ENCODE results near the gene FBXL16. TPM values are rescaled to one million over a fixed set of nuclear protein-coding genes. Genes with fewer than 3 reads are reported as not detected.
"Not testable (repeated sequence)": the region's sequence is repeated elsewhere in the genome, so short reads cannot be mapped to it uniquely, and the experiment has no call there.

The FBXL16 gene
- total RNA-seq, 1 experiment from 2014 or later = 1.3 TPM

DNA sequence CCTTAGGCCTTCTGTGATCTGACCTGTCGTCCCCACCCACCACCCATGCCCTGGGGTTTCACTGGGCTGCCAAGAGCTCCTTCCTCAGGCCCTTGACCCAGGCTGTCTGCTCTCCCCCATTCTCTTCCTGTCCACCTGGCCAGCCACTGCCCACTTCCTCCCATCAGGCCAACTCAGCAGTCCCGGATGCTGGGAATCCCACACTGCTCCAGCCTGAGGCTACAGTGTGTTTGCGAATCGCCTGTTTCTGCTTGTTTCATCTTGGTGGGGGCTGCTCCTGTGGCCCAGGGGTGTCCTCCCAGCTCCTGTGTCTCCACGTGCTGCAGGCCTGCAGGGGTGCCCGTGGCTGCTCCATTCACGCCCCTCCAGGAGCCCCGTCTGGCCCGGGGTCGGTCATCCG, 8.5 kb upstream of the FBXL16 start:
- Mint-ChIP-seq H3K9me3 (ENCODE audit: low read depth, unreplicated experiment) (no peaks in the 10 kb centered on the region), H3K4me3 (ENCODE audit: low read depth, unreplicated experiment) (peak overlapping the region; percentile 78), H3K4me1 (ENCODE audit: low read depth, unreplicated experiment) (peaks cover 15% of the 10 kb centered on the region), H3K36me3 (ENCODE audit: insufficient read depth, unreplicated experiment) (peaks cover 54% of the 10 kb centered on the region), H3K27me3 (ENCODE audit: unreplicated experiment) (peaks cover 27% of the 10 kb centered on the region), H3K27ac (ENCODE audit: unreplicated experiment) (no peak overlapping the region)
- intact Hi-C loops (cut with micrococcal nuclease; ENCODE audit: unreplicated experiment) = loop anchor here (5.0 kb wide), 1 partner anchor 73 kb away; the partner anchor contains the start of genes CHTF18 and RPUSD1
- TF ChIP-seq, protein P1, sequence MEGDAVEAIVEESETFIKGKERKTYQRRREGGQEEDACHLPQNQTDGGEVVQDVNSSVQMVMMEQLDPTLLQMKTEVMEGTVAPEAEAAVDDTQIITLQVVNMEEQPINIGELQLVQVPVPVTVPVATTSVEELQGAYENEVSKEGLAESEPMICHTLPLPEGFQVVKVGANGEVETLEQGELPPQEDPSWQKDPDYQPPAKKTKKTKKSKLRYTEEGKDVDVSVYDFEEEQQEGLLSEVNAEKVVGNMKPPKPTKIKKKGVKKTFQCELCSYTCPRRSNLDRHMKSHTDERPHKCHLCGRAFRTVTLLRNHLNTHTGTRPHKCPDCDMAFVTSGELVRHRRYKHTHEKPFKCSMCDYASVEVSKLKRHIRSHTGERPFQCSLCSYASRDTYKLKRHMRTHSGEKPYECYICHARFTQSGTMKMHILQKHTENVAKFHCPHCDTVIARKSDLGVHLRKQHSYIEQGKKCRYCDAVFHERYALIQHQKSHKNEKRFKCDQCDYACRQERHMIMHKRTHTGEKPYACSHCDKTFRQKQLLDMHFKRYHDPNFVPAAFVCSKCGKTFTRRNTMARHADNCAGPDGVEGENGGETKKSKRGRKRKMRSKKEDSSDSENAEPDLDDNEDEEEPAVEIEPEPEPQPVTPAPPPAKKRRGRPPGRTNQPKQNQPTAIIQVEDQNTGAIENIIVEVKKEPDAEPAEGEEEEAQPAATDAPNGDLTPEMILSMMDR (IDR thresholded peaks at IDR 0.05; ENCODE audit: unreplicated experiment) = no peak
- no TSS peak for BruUV-seq (replicated peaks)
- CTCF ChIA-PET = interaction anchor here (0.6 kb wide), 1 partner anchor 154 kb away, joined by 3 read pairs; no protein-coding TSS in a partner anchor
- DNase-seq = no peak

DNA sequence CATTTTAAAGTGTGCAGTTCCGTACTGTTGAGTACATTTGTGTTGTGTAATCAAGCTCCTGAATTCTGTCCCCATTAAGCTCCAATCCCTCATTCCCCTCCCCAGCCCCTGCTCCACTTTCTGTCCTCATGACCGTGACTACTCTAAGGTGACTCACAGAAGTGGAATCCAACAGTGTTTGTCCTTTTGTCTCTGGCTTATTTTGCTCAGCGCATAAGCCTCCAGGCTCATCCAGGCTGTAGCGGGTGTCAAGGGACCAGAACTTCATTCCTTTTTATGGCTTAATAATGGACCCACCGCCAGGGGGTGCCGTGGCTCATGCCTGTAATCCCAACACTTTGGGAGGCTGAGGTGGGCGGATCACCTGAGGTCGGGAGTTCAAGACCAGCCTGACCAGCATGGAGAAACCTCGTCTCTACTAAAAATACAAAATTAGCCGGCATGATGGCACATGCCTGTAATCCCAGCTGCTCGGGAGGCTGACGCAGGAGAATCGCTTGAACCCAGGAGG, 7.2 kb upstream of the FBXL16 start:
- peaks cover 40% of the 10 kb centered on the region for H3K27me3 Mint-ChIP-seq (ENCODE audit: unreplicated experiment)
- peak; percentile 91 for DNase-seq
- H3K4me3 Mint-ChIP-seq (ENCODE audit: low read depth, unreplicated experiment); H3K4me1 Mint-ChIP-seq (ENCODE audit: low read depth, unreplicated experiment); BruUV-seq (replicated peaks); H3K9me3 Mint-ChIP-seq (ENCODE audit: low read depth, unreplicated experiment): not testable (repeated sequence)
- peak overlapping the region; percentile 52 for H3K27ac Mint-ChIP-seq (ENCODE audit: unreplicated experiment)
- TF ChIP-seq, protein P1 (IDR thresholded peaks at IDR 0.05; ENCODE audit: unreplicated experiment) = peak; percentile 84
- CTCF ChIA-PET = interaction anchor here (0.6 to 1.4 kb wide), 12 partner anchors 8 to 345 kb away, joined by 3 to 9 read pairs (median 4); partner anchors contain the start of genes ANTKMT, CHTF18, CIAO3 and RPUSD1
- intact Hi-C loops (cut with micrococcal nuclease; ENCODE audit: unreplicated experiment) = loop anchor here (5.0 kb wide), 1 partner anchor 75 kb away; the partner anchor contains the start of genes CHTF18 and RPUSD1
- peaks cover 41% of the 10 kb centered on the region for H3K36me3 Mint-ChIP-seq (ENCODE audit: insufficient read depth, unreplicated experiment)

DNA sequence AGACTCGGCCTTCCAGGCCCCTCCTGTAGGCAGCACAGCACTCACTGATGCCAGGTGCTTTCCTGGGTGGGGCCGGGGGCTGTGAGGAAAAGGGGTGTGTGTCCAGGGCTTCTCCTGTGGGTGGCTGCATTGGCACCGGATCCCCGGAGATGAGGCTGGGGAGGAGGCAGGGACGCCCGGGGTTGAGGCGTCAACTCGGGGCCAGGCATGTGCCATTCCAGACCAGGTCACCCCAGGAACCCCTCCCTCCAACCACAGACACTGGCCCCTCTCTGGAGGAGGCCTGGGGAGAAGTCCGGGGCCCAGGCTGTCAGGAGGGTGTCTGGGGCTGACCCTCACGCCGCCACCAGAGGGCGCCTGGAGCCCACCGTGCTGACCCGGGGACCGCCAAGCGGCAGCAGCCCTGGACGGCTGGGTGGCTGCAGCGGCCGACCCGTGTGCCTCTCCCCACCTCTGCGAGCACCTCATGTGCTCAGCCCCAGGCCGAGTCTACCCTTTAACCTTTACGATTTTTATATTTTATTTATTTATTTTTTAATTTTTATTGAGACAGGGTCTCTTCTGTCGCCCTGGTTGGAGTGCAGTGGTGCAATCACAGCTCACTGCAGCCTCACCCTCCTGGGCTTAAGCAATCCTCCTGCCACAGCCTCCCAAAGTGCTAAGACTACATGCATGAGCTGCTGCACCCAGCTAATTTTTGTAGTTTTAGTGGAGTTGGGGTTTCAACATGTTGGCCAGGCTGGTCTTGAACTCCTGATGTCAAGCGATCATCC, 6.1 kb upstream of the FBXL16 start:
- DNase-seq = peak; percentile 94
- BruUV-seq (replicated peaks) = no TSS peak
- H3K27me3 Mint-ChIP-seq (ENCODE audit: unreplicated experiment) = peaks cover 50% of the 10 kb centered on the region
- H3K4me1 Mint-ChIP-seq (ENCODE audit: low read depth, unreplicated experiment) = peaks cover 14% of the 10 kb centered on the region
- no peak overlapping the region for H3K27ac Mint-ChIP-seq (ENCODE audit: unreplicated experiment)
- no peaks in the 10 kb centered on the region for H3K9me3 Mint-ChIP-seq (ENCODE audit: low read depth, unreplicated experiment)
- intact Hi-C loops (cut with micrococcal nuclease; ENCODE audit: unreplicated experiment) = loop anchor here (5.0 kb wide), 1 partner anchor 76 kb away; the partner anchor contains the start of genes CHTF18 and RPUSD1
- TF ChIP-seq, protein P1 (IDR thresholded peaks at IDR 0.05; ENCODE audit: unreplicated experiment) = peak; percentile 97
- peaks cover 35% of the 10 kb centered on the region for H3K36me3 Mint-ChIP-seq (ENCODE audit: insufficient read depth, unreplicated experiment)
- CTCF ChIA-PET = interaction anchor here (0.9 to 1.4 kb wide), 9 partner anchors 10 to 346 kb away, joined by 3 to 9 read pairs (median 4); partner anchors contain the start of genes ANTKMT, CHTF18, CIAO3 and RPUSD1
- no peak overlapping the region for H3K4me3 Mint-ChIP-seq (ENCODE audit: low read depth, unreplicated experiment)

GRCh38 chr16:711084-711483, 5.5 kb upstream of the FBXL16 start:
- Mint-ChIP-seq H3K4me1 (ENCODE audit: low read depth, unreplicated experiment) (peaks cover 7% of the 10 kb centered on the region), H3K36me3 (ENCODE audit: insufficient read depth, unreplicated experiment) (peaks cover 29% of the 10 kb centered on the region), H3K9me3 (ENCODE audit: low read depth, unreplicated experiment) (no peaks in the 10 kb centered on the region), H3K27ac (ENCODE audit: unreplicated experiment) (no peak overlapping the region), H3K27me3 (ENCODE audit: unreplicated experiment) (peaks cover 57% of the 10 kb centered on the region), H3K4me3 (ENCODE audit: low read depth, unreplicated experiment) (no peak overlapping the region)
- DNase-seq = no peak
- TF ChIP-seq, protein P1 (IDR thresholded peaks at IDR 0.05; ENCODE audit: unreplicated experiment) = no peak
- CTCF ChIA-PET = no interaction called here
- BruUV-seq (replicated peaks) = no TSS peak
- intact Hi-C loops (cut with micrococcal nuclease; ENCODE audit: unreplicated experiment) = loop anchor here (5.0 kb wide), 1 partner anchor 76 kb away; the partner anchor contains the start of genes CHTF18 and RPUSD1

All from Calu3 (cell line).